ENCODE measurements around the gene RBMS1. TPM values are rescaled to one million over a fixed set of nuclear protein-coding genes. Genes with fewer than 3 reads are reported as not detected.
A peak's percentile ranks its signal among the peaks of the same experiment; 100 is the strongest.

The RBMS1 gene
- total RNA-seq, 1 experiment from 2014 or later, result 91.9 TPM

GRCh38 chr2:160373666-160374065, 119.9 kb downstream of the RBMS1 start:
- no peaks in the 10 kb centered on the region for H3K9me3 ChIP-seq
- no TSS peak for BruUV-seq (replicated peaks)
- Mint-ChIP-seq H3K4me1 (ENCODE audit: low read depth, unreplicated experiment) (peaks cover 21% of the 10 kb centered on the region), H3K27me3 (ENCODE audit: insufficient read depth, unreplicated experiment) (no peaks in the 10 kb centered on the region), H3K4me3 (ENCODE audit: unreplicated experiment) (no peak overlapping the region), H3K9me3 (ENCODE audit: unreplicated experiment) (no peaks in the 10 kb centered on the region), H3K36me3 (ENCODE audit: insufficient read depth, unreplicated experiment) (peaks cover 26% of the 10 kb centered on the region), H3K27ac (ENCODE audit: unreplicated experiment) (peak overlapping the region; percentile 63)
- no peaks in the 10 kb centered on the region; the same call in 1 of the 2 replicates for H3K36me3 ChIP-seq (ENCODE audit: control insufficient read depth, insufficient read depth, low read length)
- TF ChIP-seq CTCF (IDR thresholded peaks at IDR 0.05; ENCODE audit: insufficient read depth in 1 of 2, low read depth in 1 of 2, low read length in 1 of 2, severe bottlenecking in 1 of 2, unreplicated experiment in 1 of 2), result no peak
- no peaks in the 10 kb centered on the region for H3K27me3 ChIP-seq (replicated peaks; ENCODE audit: control insufficient read depth, insufficient read depth, low read length)
- ChIA-PET CTCF (no interaction called here), POLR2A (no interaction called here)
- 0 out of 2 replicates have a peak, but pooled peaks cover 6% of the 10 kb centered on the region for H3K4me1 ChIP-seq
- no peak overlapping the region for H3K4me3 ChIP-seq (ENCODE audit: low read depth, low read length)
- DNase-seq, result no peak
- intact Hi-C loops (cut with micrococcal nuclease; ENCODE audit: unreplicated experiment), result no loop called here

- no peak for TF ChIP-seq CTCF (IDR thresholded peaks at IDR 0.05; ENCODE audit: insufficient read depth in 1 of 2, low read depth in 1 of 2, low read length in 1 of 2, severe bottlenecking in 1 of 2, unreplicated experiment in 1 of 2)
- Mint-ChIP-seq H3K27ac (ENCODE audit: unreplicated experiment) (peak overlapping the region; percentile 63), H3K36me3 (ENCODE audit: insufficient read depth, unreplicated experiment) (peaks cover 26% of the 10 kb centered on the region), H3K4me1 (ENCODE audit: low read depth, unreplicated experiment) (peaks cover 21% of the 10 kb centered on the region), H3K4me3 (ENCODE audit: unreplicated experiment) (no peak overlapping the region), H3K9me3 (ENCODE audit: unreplicated experiment) (no peaks in the 10 kb centered on the region), H3K27me3 (ENCODE audit: insufficient read depth, unreplicated experiment) (no peaks in the 10 kb centered on the region)
- Histone ChIP-seq H3K27me3 (replicated peaks; ENCODE audit: control insufficient read depth, insufficient read depth, low read length) (no peaks in the 10 kb centered on the region), H3K4me1 (0 out of 2 replicates have a peak, but pooled peaks cover 6% of the 10 kb centered on the region), H3K36me3 (ENCODE audit: control insufficient read depth, insufficient read depth, low read length) (no peaks in the 10 kb centered on the region; the same call in 1 of the 2 replicates), H3K9me3 (no peaks in the 10 kb centered on the region), H3K4me3 (ENCODE audit: low read depth, low read length) (no peak overlapping the region)
- intact Hi-C loops (cut with micrococcal nuclease; ENCODE audit: unreplicated experiment), result no loop called here
- CTCF ChIA-PET, result no interaction called here
- BruUV-seq (replicated peaks), result no TSS peak
- POLR2A ChIA-PET, result no interaction called here
- no peak for DNase-seq
Observed at GRCh38 chr2:160373263-160373662, 120.3 kb downstream of the RBMS1 start.

DNA sequence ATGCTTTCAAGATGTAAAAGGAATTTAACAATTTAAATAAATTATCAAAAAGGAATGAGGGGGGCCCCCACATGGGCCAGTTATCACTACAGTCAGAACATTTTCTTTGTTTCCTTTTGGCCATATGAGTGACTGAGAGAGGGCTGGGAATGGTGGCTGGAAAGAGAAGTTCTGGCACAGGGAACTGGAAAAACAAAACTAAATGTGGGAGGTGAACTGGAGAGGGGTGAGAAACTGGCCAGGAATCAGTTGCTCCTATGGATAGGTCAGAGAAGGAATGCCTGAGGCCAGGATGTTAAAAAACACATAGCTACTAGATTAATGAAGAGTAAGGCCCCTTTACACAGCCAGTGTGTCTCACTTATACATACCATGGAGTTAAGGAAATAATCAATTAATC, 121.0 kb downstream of the RBMS1 start:
- Mint-ChIP-seq H3K4me1 (ENCODE audit: low read depth, unreplicated experiment) (peaks cover 21% of the 10 kb centered on the region), H3K27me3 (ENCODE audit: insufficient read depth, unreplicated experiment) (no peaks in the 10 kb centered on the region), H3K9me3 (ENCODE audit: unreplicated experiment) (no peaks in the 10 kb centered on the region), H3K36me3 (ENCODE audit: insufficient read depth, unreplicated experiment) (peaks cover 26% of the 10 kb centered on the region), H3K27ac (ENCODE audit: unreplicated experiment) (no peak overlapping the region), H3K4me3 (ENCODE audit: unreplicated experiment) (no peak overlapping the region)
- no peak for TF ChIP-seq CTCF (IDR thresholded peaks at IDR 0.05; ENCODE audit: insufficient read depth in 1 of 2, low read depth in 1 of 2, low read length in 1 of 2, severe bottlenecking in 1 of 2, unreplicated experiment in 1 of 2)
- Histone ChIP-seq H3K4me3 (ENCODE audit: low read depth, low read length) (no peak overlapping the region), H3K9me3 (no peaks in the 10 kb centered on the region), H3K36me3 (ENCODE audit: control insufficient read depth, insufficient read depth, low read length) (no peaks in the 10 kb centered on the region; the same call in 1 of the 2 replicates), H3K4me1 (0 out of 2 replicates have a peak, but pooled peaks cover 6% of the 10 kb centered on the region), H3K27me3 (replicated peaks; ENCODE audit: control insufficient read depth, insufficient read depth, low read length) (no peaks in the 10 kb centered on the region)
- intact Hi-C loops (cut with micrococcal nuclease; ENCODE audit: unreplicated experiment), result no loop called here
- POLR2A ChIA-PET, result no interaction called here
- BruUV-seq (replicated peaks), result no TSS peak
- DNase-seq, result no peak
- CTCF ChIA-PET, result no interaction called here
